GM19035 (cell line): Measurements from ENCODE around the gene KIFC3.
"Not testable (repeated sequence)": the region's sequence is repeated elsewhere in the genome, so short reads cannot be mapped to it uniquely, and the experiment has no call there.

Source experiments
- ATAC-seq: cut with Tn5 transposase; IDR thresholded peaks from one replicate; pipeline ENCODE4 v1.9.1; 2021; ENCODE audit not compliant: unreplicated experiment

KIFC3 gene

GRCh38 chr16:57743458-57743857 lies 58.8 kb downstream of the KIFC3 start:
- no peak for ATAC-seq

- no peak for ATAC-seq
Measured at GRCh38 chr16:57742543-57742942, 59.7 kb downstream of the KIFC3 start.

GRCh38 chr16:57741660-57742191 lies 60.6 kb downstream of the KIFC3 start:
- no peak for ATAC-seq

GRCh38 chr16:57740423-57741071 lies 61.7 kb downstream of the KIFC3 start:
- no peak for ATAC-seq

GRCh38 chr16:57739756-57740422 lies 62.4 kb downstream of the KIFC3 start:
- ATAC-seq = no peak

- ATAC-seq = no peak
Measured at GRCh38 chr16:57738844-57739243, 63.4 kb downstream of the KIFC3 start.

GRCh38 chr16:57736419-57737351 lies 65.6 kb downstream of the KIFC3 start:
- ATAC-seq = no peak

- ATAC-seq = no peak
Measured at GRCh38 chr16:57735755-57736418, 66.4 kb downstream of the KIFC3 start, which contains the start of gene KATNB1. Gene KATNB1 (plus strand): TSS chr16:57735770. CDS start chr16:57737244, 1,474 bp downstream.

- peak; percentile 89 for ATAC-seq
Measured at GRCh38 chr16:57734925-57735754, 67.2 kb downstream of the KIFC3 start.

- no peak for ATAC-seq
Measured at GRCh38 chr16:57734308-57734924, 67.9 kb downstream of the KIFC3 start.

GRCh38 chr16:57732714-57733113 lies 69.6 kb downstream of the KIFC3 start:
- ATAC-seq = no peak

- no peak for ATAC-seq
Measured at GRCh38 chr16:57732037-57732436, 70.3 kb downstream of the KIFC3 start.

GRCh38 chr16:57730771-57731730 lies 71.2 kb downstream of the KIFC3 start:
- no peak for ATAC-seq

GRCh38 chr16:57729852-57730251 lies 72.4 kb downstream of the KIFC3 start:
- not testable (repeated sequence) for ATAC-seq

GRCh38 chr16:57729182-57729484 lies 73.2 kb downstream of the KIFC3 start:
- no peak for ATAC-seq

GRCh38 chr16:57728336-57729181 lies 73.7 kb downstream of the KIFC3 start:
- no peak for ATAC-seq

- no peak for ATAC-seq
Measured at GRCh38 chr16:57727610-57728009, 74.7 kb downstream of the KIFC3 start.
